GM19324 (cell line): Measurements from ENCODE around the gene TTYH3.

Source experiments
- ATAC-seq: cut with Tn5 transposase; IDR thresholded peaks from one replicate; pipeline ENCODE4 v1.9.1; 2021; ENCODE audit warnings: mild to moderate bottlenecking, moderate library complexity; ENCODE audit not compliant: unreplicated experiment, low FRiP score

Gene TTYH3

DNA sequence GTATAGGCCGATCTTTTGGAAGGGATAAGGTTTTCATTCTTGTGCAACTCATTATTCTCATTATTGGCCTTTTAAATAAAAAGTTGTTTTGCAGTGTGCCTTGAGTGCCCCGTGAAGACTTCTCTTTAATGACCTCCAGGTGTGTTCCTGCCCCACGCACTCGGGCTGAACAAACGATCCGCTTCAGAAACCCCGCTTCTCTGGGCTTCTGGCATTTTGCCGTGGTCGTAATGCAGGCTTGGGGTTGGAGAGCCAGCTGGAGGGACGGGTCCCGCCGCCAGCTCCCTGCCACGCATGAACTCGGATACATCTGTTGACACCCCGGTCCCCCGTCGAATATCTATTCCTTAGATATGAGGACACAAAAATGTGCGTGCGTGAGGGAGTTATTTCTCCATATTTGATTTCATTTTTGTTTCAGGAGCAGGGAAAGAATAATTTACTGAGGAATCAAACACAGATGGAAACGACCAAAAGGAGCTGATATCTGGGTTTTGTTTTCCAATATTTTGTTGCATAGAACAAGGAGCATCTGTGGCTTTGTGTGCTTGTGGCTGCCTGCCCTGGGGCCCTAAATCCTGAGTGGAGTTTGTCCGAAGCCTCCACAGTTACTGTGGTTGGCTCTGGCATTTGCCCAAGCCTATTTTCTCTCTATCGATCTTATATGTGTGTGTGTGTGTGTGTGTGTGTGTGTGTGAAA is 17.0 kb upstream of the TTYH3 start:
- ATAC-seq, result no peak

DNA sequence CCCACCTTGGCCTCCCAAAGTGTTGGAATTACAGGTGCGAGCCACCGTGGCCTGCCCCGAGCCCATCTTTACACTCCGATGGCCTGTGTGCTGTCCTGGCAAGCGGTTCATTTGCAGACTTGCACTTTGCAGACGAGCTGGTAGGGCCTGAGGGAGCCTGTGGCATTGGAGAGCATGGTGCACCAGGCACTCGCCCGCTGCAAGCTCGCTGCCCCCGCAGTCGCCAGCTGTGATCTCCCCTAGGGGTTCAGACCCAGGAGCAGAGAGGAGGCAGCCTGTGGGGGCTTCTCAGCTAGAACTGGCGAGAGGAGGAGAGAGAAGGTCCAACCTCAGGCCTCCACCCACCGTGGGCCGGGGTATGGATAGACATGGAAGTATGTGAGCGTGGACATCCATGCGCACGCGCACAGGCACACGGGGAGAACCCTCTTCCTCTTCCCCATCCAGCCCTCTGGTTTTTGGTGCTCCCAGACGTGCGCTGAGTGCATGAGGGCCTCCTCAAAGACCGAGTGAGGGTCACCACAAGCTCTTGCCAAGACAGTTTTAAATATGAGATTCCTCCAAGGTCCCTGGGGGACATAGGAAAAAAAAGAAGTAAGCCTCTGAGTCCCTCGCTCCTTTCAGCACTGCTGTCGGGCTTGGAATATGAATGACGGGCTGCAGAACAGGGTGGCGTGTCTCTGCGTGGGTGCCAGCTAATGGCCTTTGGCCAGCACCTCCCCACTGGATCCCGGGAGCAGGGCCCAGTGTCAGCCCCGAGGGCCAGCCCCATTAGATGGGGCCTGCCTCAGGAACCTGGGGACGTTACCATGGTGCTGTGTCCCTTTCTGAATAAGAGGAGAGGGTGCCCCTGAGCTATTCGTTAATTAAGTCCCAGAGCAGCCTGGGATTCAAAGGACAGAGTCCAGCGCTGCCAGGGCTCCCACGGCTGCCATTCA is 15.1 kb upstream of the TTYH3 start:
- no peak for ATAC-seq

GRCh38 chr7:2617325-2617905 is 14.4 kb upstream of the TTYH3 start:
- ATAC-seq, result no peak

- ATAC-seq, result no peak
Measured at GRCh38 chr7:2619116-2619515, 12.7 kb upstream of the TTYH3 start.

DNA sequence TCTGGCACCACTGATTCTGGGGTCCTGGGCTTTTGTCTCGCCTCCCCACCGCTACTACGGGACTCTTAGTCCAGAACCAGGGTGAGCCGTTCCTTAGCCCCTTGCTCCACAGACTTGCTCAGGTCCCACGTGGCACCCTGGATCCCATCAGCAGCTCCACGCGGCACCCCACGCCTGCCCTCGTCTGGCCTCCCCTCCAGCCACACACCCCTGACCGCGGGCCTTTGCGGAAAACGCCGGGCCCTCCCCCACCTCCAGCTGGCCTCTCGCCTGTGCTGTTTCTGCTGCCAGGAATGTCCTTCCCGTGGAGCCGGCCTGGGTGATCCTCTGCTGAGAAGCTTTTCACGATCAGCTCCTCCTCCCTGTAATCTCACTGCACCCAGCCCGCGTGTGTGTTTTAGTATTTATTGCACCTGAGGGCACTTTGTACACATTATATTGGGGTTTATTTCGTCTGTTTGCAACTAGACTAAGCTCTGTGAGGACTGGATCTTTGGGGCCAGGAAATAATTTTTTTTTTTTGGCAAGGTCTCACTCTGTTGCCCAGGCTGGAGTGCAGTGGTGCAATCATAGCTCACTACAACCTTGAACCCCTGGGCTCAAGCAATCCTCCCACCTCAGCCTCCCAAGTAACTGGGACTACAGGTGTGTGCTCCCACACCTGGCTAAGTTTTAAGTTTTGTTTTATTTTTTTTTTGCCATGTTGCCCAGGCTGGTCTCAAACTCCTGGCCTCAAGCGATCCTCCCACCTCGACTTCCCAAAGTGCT is 10.5 kb upstream of the TTYH3 start:
- no peak for ATAC-seq

DNA sequence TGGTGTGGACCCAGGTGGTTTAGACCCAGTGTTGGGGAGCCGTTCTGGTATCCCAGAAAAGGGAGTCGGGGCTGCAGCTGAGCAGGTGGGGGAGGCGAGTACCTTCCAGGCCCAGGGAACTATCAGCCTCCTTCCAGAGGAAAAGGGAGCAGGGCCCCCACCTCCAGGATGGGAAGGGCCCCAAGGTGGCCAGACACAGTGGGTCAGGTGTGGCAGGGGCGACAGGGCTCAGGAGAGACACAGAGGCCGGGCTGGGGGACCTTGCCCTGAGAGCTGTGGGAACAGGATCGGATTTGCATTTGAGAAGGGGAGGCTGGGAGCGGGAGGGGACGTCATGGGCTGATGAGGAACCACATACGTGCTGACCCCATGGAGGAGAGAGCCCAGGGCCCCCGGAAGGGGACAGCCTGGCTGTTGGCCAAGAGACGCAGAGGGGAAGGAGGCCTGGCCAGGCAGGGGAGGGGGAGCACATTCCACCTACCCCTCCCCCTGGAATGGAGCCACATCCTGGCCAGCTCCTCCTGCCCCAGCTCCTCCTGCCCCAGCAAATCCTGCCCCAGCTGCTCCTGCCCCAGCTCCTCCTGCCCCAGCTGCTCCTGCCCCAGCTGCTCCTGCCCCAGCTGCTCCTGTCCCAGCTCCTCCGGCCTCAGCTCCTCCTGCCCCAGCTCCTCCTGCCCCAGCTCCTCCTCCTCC is 9.7 kb upstream of the TTYH3 start:
- no peak for ATAC-seq

- ATAC-seq, result no peak
Measured at GRCh38 chr7:2622869-2623697, 8.7 kb upstream of the TTYH3 start.

GRCh38 chr7:2623698-2624014 is 8.1 kb upstream of the TTYH3 start:
- no peak for ATAC-seq

DNA sequence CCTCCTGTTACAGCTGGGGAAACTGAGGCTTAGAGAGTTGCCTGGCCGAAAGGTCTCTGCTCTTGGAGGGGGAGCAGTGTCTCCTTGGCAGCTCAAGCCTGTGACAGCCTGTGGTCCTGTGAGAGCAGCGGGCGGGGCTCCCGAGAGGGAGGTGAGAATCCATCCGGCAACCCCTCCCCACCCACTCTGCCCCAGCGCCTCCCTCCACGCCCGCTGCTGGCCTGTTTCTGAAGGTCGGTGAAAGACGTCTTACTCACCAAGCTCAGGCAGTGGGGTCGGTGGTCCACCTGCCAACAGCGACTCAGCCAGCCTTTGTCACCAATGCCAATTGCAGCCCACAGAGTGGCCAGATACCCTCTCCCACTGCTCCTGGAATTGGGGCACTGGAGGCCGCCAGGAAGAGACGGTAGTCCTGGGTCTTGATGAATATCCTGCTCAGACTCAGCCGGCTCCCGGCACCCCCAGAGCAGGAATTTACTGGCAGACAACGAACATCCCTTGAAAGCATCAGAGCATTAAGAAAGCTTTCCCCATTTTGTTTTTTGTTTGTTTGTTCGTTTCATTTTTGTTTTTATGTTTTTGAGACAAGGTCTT is 7.4 kb upstream of the TTYH3 start:
- ATAC-seq, result no peak

- no peak for ATAC-seq
Measured at GRCh38 chr7:2626498-2627117, 5.2 kb upstream of the TTYH3 start.

DNA sequence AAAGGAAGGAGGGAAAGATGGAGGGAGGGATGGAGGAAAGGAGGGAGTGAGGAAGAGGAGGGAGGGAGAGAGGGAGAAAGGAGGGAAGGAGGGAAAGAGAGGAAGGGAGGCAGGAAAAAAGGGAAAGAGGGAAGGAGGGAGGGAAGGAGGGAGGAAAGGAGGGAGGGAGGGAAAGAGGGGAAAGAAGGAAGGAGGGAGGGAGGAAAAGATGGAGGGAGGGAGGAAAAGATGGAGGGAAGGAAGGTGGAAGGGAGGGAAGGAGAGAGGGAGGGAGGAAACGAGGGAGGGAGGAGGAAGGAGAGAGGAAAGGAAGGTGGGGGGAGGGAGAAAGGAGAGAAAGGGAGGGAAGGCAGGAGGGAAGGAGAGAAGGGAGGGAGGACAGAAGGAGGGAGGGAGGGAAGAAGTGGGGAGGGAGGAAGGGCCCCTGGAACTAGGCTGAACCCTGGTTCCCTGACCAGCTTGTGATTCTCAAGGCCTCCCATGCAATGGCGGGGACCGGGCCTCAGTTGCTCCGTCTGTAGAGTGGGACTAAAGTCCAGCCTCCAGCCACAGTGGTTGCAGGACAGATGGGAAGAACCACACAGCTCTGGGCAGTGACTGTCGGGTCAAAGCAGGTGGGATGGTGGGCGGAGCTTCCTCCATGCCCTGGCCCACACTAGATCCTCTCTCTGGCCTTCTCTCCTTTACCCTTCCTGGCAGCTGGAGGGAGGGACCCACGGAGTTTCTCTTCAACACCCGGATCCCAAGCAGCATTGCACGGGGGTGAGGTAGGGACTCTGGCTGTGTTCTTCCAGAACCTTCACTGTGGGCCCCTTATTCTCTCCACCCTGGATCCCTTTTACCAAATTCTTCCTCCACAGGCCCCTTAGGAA is 4.3 kb upstream of the TTYH3 start:
- ATAC-seq, result no peak

- ATAC-seq, result no peak
Measured at GRCh38 chr7:2628130-2628482, 3.7 kb upstream of the TTYH3 start.

DNA sequence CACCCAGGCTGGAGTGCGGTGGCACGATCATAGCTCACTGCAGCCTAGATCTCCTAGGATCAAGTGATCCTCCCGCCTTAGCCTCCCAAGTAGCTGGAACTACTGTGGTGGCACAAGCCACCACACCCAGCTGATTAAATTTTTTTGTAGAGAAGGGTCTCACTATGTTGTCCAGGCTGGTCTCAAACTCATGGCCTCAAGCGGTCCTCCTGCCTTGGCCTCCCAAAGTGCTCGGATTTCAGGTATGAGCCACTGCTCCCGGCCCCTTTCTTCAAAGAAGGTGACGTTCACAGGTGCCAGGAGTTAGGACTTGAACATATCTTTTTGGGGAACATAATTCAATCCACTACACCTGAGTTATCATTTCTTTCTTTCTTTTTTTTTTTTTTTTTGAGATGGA is 2.9 kb upstream of the TTYH3 start:
- ATAC-seq, result no peak

DNA sequence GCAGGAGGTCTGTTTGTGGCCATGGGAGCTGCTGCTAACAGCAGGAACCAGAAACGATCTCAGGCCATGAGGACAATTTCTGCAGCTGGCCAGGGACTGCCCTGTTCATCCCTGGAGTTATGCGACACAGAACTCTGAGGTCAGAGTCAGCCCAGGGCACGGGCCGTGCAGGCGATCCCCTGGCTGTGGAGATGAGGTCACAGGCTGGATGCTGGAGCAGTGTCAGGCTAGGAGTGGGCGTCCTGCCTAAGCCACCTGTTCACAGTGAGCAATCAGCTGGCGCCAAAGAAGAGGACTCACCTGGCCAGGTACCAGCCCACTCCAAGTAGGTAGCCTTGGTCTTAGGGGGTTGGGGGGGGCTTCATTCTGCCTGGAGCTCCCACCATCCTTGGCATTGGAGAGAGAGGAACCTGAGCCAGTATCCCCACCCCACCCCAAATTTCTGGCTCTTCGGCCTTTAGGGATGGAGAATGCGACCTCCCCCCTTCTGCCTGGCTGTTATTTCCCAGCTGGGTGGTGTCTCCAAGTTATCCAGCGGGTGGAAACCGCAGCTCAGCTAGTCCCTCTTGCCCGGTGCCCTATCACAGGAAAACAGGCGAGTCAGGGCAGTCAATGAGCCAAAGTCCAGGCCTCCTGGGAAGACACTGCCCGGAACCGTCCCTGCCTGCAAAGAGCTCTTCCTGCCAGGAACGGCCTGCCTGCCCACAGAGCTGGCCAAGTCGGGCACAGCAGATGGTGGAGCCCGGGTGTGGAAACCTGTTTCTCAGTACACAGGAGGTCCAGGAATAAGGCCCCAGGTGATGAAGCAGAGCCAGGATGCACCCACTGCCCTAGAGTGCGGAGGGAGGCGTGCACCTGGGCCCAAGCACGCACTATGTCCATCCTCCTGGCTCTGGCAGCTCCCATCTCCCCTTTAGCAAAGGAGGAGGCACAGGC is 1.8 kb upstream of the TTYH3 start:
- no peak for ATAC-seq

DNA sequence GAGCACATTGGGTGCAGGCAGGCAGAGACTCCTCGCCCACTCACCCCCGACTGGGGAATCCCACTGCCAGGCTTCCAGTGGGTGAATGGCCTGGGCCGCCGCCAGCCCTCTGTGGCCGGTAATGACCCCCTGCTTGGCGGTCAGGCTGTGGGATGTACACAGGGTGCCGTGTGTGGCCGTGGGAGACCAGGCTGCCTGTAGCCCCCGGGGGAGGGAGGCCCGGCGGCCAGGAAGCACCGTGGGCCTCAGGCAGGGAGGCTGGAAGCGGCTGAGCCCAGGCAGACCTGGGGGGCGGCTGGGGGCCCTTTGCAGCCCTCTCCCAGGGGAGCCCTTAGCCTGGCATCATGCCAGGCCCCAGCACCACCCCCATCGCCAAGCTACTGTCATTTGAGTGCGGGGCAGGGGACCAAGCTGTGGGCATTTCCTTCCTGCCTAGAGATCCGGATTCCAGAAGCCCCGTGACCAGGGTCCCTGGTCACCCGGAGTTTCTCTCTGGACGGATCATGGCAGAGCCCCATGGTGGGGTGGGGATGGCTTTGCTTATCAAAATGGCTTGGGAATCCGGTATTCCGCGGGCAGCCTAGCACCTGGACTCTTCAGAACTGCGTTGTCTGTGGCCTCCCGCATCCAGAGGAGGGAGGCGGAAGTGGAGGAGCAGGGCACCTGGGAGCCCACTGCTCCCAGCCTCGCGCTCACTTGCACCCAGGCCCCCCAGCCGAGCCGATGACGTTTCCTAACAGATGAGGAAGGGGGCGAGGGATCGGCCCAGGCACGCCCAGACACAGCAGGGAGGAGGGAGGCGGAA is 1.1 kb downstream of the TTYH3 start:
- no peak for ATAC-seq
